ENCODE results near the gene TMEM106C.

- no peak for TF ChIP-seq CTCF (IDR thresholded peaks at IDR 0.05)
- TF ChIP-seq NFE2L1 (CRISPR knock-in tag; IDR thresholded peaks at IDR 0.05): no peak
- TF ChIP-seq MAX (CRISPR knock-in tag; IDR thresholded peaks at IDR 0.05): no peak
- TF ChIP-seq FOXP1 (CRISPR knock-in tag; IDR thresholded peaks at IDR 0.05; ENCODE audit: borderline replicate concordance): no peak
- no peak for TF ChIP-seq ZNF396 (CRISPR knock-in tag; IDR thresholded peaks at IDR 0.05; ENCODE audit: borderline replicate concordance)
- TF ChIP-seq, protein P1, sequence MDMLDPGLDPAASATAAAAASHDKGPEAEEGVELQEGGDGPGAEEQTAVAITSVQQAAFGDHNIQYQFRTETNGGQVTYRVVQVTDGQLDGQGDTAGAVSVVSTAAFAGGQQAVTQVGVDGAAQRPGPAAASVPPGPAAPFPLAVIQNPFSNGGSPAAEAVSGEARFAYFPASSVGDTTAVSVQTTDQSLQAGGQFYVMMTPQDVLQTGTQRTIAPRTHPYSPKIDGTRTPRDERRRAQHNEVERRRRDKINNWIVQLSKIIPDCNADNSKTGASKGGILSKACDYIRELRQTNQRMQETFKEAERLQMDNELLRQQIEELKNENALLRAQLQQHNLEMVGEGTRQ (CRISPR knock-in tag; IDR thresholded peaks at IDR 0.05): no peak
- no peak for TF ChIP-seq ZNF263 (CRISPR knock-in tag; IDR thresholded peaks at IDR 0.05; ENCODE audit: low read depth)
- TF ChIP-seq, protein P2, sequence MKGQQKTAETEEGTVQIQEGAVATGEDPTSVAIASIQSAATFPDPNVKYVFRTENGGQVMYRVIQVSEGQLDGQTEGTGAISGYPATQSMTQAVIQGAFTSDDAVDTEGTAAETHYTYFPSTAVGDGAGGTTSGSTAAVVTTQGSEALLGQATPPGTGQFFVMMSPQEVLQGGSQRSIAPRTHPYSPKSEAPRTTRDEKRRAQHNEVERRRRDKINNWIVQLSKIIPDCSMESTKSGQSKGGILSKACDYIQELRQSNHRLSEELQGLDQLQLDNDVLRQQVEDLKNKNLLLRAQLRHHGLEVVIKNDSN (CRISPR knock-in tag; IDR thresholded peaks at IDR 0.05): no peak
- no peak for TF ChIP-seq NFYB (CRISPR knock-in tag; conservative IDR thresholded peaks at IDR 0.05; ENCODE audit: low read depth)
- TF ChIP-seq SOX15 (CRISPR knock-in tag; IDR thresholded peaks at IDR 0.05): no peak
- TF ChIP-seq ZNF121 (CRISPR knock-in tag; IDR thresholded peaks at IDR 0.05): no peak
- TF ChIP-seq, protein P3, sequence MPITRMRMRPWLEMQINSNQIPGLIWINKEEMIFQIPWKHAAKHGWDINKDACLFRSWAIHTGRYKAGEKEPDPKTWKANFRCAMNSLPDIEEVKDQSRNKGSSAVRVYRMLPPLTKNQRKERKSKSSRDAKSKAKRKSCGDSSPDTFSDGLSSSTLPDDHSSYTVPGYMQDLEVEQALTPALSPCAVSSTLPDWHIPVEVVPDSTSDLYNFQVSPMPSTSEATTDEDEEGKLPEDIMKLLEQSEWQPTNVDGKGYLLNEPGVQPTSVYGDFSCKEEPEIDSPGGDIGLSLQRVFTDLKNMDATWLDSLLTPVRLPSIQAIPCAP (CRISPR knock-in tag; IDR thresholded peaks at IDR 0.05): no peak
Observed at GRCh38 chr12:47975036-47975620, 11.7 kb downstream of the TMEM106C start.
